Heart right ventricle (tissue), 16 donors: ENCODE results near the gene CCDC86. TPM values are rescaled to one million over a fixed set of nuclear protein-coding genes. Genes with fewer than 3 reads are reported as not detected.
"Not testable (repeated sequence)": the region's sequence is repeated elsewhere in the genome, so short reads cannot be mapped to it uniquely, and the experiment has no call there.

Source experiments
- ATAC-seq, 8 donors: fragments of 200-7000 bp; cut with Tn5 transposase; one replicate each; pipeline ENCODE4 v1.9.1; 2020; ENCODE audit warnings: mild to moderate bottlenecking in 8 of 8, moderate library complexity in 8 of 8, moderate number of reproducible peaks in 1 of 8
- DNase-seq, 2 donors: peaks; one replicate each; pipeline ENCODE4 v3.0.0-alpha.2; 2020
- H3K27ac ChIP-seq, 10 donors: fragments of 200-600 bp; sonication (generic) in 2 of 10; one replicate each; pipeline versions ENCODE4 v1.5.0 to v1.8.0; 2020 to 2022; ENCODE audit warnings: mild to moderate bottlenecking in 3 of 10
- H3K27me3 ChIP-seq, 7 donors: fragments of 200-600 bp; one replicate each; pipeline ENCODE4 v1.8.0; 2021 to 2022; ENCODE audit warnings: mild to moderate bottlenecking in 2 of 7
- H3K36me3 ChIP-seq, 9 donors: fragments of 200-600 bp; sonication (generic) in 1 of 9; one replicate each; pipeline versions ENCODE4 v1.5.0 to v1.8.0; 2020 to 2022; ENCODE audit warnings: mild to moderate bottlenecking in 2 of 9
- H3K4me1 ChIP-seq, 9 donors: fragments of 200-600 bp; sonication (generic) in 1 of 9; one replicate each; pipeline versions ENCODE4 v1.5.0 to v1.8.0; 2020 to 2022; ENCODE audit warnings: mild to moderate bottlenecking in 4 of 9
- H3K4me3 ChIP-seq, 10 donors: fragments of 200-600 bp; sonication (generic) in 2 of 10; one replicate each; pipeline versions ENCODE4 v1.5.0 to v1.8.0; 2020 to 2022; ENCODE audit warnings: mild to moderate bottlenecking in 7 of 10, moderate library complexity in 2 of 10
- H3K9me3 ChIP-seq, 11 donors: fragments of 200-600 bp in 10 of 11; sonication (generic) in 2 of 11; one replicate each; pipeline versions ENCODE4 v1.5.0 to v1.8.0; 2013 to 2022; ENCODE audit warnings: mild to moderate bottlenecking in 2 of 11, control low read depth in 1 of 11, moderate library complexity in 1 of 11
- CTCF ChIP-seq, 9 donors: fragments of 200-600 bp; sonication (generic) in 2 of 9; IDR thresholded peaks; one replicate each; pipeline versions ENCODE4 v1.5.0 to v1.8.0; 2021 to 2022; ENCODE audit warnings: antibody characterized with exemption in 9 of 9, mild to moderate bottlenecking in 5 of 9, moderate library complexity in 1 of 9
- WGBS, 2 donors: extraction: QIAGEN DNeasy Blood & Tissue Kit; methylation state at CpG; one replicate each; pipeline ENCODE4 v1.1.7; 2013; ENCODE audit warnings: inconsistent platforms in 1 of 2; 5-methylcytosine and 5-hydroxymethylcytosine counted together
- intact Hi-C, 10 donors: fragments of 100-400 bp; cut with DNase I; formaldehyde crosslinking; loops; one replicate each; pipeline versions ENCODE4 v1.11.1 to v1.14.2; 2022
- polyA plus RNA-seq, 2 donors: library from polyadenylated mRNA; stranded (reverse); fragments of 200-250 nt; gene quantifications; one replicate each; pipeline ENCODE4 v1.2.3, GENCODE V29; 2013
- total RNA-seq, 10 donors: library from RNA; stranded (reverse); fragmentation: NEBNext Ultra II Directional in 3 of 10; extraction: Animal tissue kit (Norgen Biotek cat#: 25700) in 3 of 10; gene quantifications; one replicate each; pipeline versions ENCODE4 v1.2.1 to v1.2.4, GENCODE V29; 2021 to 2023
- donor health status: Arrhythmogenic right ventricular cardiomyopathy.
- donor health status: ischemic (EF 13 %, LVEDD 7.1; RV severe dilation, severe dysfunction).
- donor health status: healthy with polysubstance abuse.
- donor health status: DM: no; HTN: yes; CAD: no.
- donor health status: DM: no; HTN: no; CAD: no.
- donor health status: ischemic (EF 25% LVEDD 6.9; RV normal size, moderate dysfunction).
- donor health status: ischemic (EF 25% LVEDD 5.7; RV mildly dilated, moderate dysfunction).
- donor health status: healthy.
- donor health status: DM: yes; HTN: yes; CAD: no.
- donor health status: Ischemic cardiomyopathy.
- donor health status: ischemic (EF 35%, LVEDD 5.7; RV mildly dilated, moderate dysfunction).
- donor health status: nonischemic (EF 11% LVEDD 7.7; RV severe dilation, severe dysfunction).
- donor health status: DM: yes; HTN: yes; CAD: no.
- donor health status: PGD.
- donor health status: ischemic (EF 29% LVEDD 5.4; RV normal size, mild dysfunction).
- donor health status: nonischemic (EF 23%, LVEDD 6.1; RV moderate dilation, normal function).

The CCDC86 gene
- total and polyA plus RNA-seq, 12 donors: 6.6 to 26.5 (median 9.2) TPM

GRCh38 chr11:60821827-60822599 is 19.9 kb upstream of the CCDC86 start:
- Histone ChIP-seq H3K4me1 (peaks cover 0 to 3% (median 0%) of the 10 kb centered on the region in 9 donors), H3K36me3 (no peaks in the 10 kb centered on the region), H3K27me3 (no peaks in the 10 kb centered on the region), H3K4me3 (no peak overlapping the region), H3K27ac (no peak overlapping the region), H3K9me3 (peaks cover 0 to 7% (median 3%) of the 10 kb centered on the region in 11 donors)
- no peak for DNase-seq
- intact Hi-C loops: no loop called here
- no peak for TF ChIP-seq CTCF (IDR thresholded peaks at IDR 0.05)
- ATAC-seq: no peak
- WGBS, 2 donors: 65 to 67% methylated on average over 15 of the region's 15 CpGs

GRCh38 chr11:60823745-60824306 is 18.1 kb upstream of the CCDC86 start:
- WGBS, 2 donors: 94 to 95% methylated on average over 5 of the region's 5 CpGs
- H3K27ac ChIP-seq, H3K27me3 ChIP-seq, H3K4me1 ChIP-seq, H3K36me3 ChIP-seq, H3K4me3 ChIP-seq, H3K9me3 ChIP-seq, DNase-seq, intact Hi-C loops, ATAC-seq: not testable (repeated sequence)

- ATAC-seq: no peak
- no peak for DNase-seq
Observed at GRCh38 chr11:60825118-60825517, 16.8 kb upstream of the CCDC86 start.

GRCh38 chr11:60825790-60826189 is 16.1 kb upstream of the CCDC86 start:
- WGBS, 2 donors: 72 to 74% methylated on average over 6 of the region's 6 CpGs
- Histone ChIP-seq H3K4me3 (no peak overlapping the region), H3K36me3 (no peaks in the 10 kb centered on the region), H3K27ac (no peak overlapping the region), H3K9me3 (no peaks in the 10 kb centered on the region), H3K27me3 (no peaks in the 10 kb centered on the region), H3K4me1 (peaks cover 0 to 4% (median 0%) of the 10 kb centered on the region in 9 donors)
- ATAC-seq (no peak), DNase-seq (no peak)
- intact Hi-C loops: loop anchor here in 1 of 10 donors (5.0 kb wide), 1 partner anchor 48 kb away; no protein-coding TSS in a partner anchor
- no peak for TF ChIP-seq CTCF (IDR thresholded peaks at IDR 0.05)

More at GRCh38 chr11:60825118-60825517, 16.8 kb upstream of the CCDC86 start:
- Histone ChIP-seq H3K27me3 (no peaks in the 10 kb centered on the region), H3K36me3 (no peaks in the 10 kb centered on the region), H3K27ac (no peak overlapping the region), H3K4me1 (peaks cover 0 to 4% (median 0%) of the 10 kb centered on the region in 9 donors), H3K9me3 (no peaks in the 10 kb centered on the region), H3K4me3 (no peak overlapping the region)
- WGBS, 2 donors: 84 to 90% methylated on average over 5 of the region's 5 CpGs
- TF ChIP-seq CTCF (IDR thresholded peaks at IDR 0.05): no peak
- intact Hi-C loops: loop anchor here in 1 of 10 donors (5.0 kb wide), 1 partner anchor 48 kb away; no protein-coding TSS in a partner anchor
